Measurements from ENCODE around the gene NFAM1. TPM values are rescaled to one million over a fixed set of nuclear protein-coding genes. Genes with fewer than 3 reads are reported as not detected.

The NFAM1 gene
- total and polyA plus RNA-seq, 2 donors (not counting 3 experiments of a cell fraction or from before 2014, with no cell fraction given): not detected

- intact Hi-C loops (cut with micrococcal nuclease) (no loop called here), dilution Hi-C loops (cut with MboI; ENCODE audit: extremely low pct_ligation_motif_present, low sequenced_read_pairs) (no loop called here)
- Histone ChIP-seq H3K36me3 (ENCODE audit: control insufficient read depth in 2 of 2, extremely low read depth in 1 of 2, insufficient read depth in 2 of 2, low read length in 2 of 2) (no peaks in the 10 kb centered on the region), H3K79me2 (ENCODE audit: control insufficient read depth, insufficient read depth, low read length) (no peaks in the 10 kb centered on the region), H3K9me3 (replicated peaks; ENCODE audit: control insufficient read depth, insufficient read depth, low read length) (no peaks in the 10 kb centered on the region), H3K9me1 (replicated peaks; ENCODE audit: control insufficient read depth, extremely low read depth, insufficient read depth, low read length) (no peaks in the 10 kb centered on the region), H3K4me2 (ENCODE audit: insufficient read depth, low read length) (no peak overlapping the region), H4K20me1 (replicated peaks; ENCODE audit: control insufficient read depth, extremely low read depth, insufficient read depth, low read length) (no peaks in the 10 kb centered on the region), H3K4me3 (replicated peaks in 1 of 3; ENCODE audit: insufficient read depth in 1 of 3, low read depth in 1 of 3, low read length in 3 of 3) (no peak overlapping the region), H3K9ac (replicated peaks; ENCODE audit: extremely low read depth, insufficient read depth, low read length) (no peak overlapping the region), H2AFZ (ENCODE audit: low read depth, low read length) (no peak overlapping the region), H3K27me3 (ENCODE audit: control insufficient read depth in 2 of 2, insufficient read depth in 2 of 2, low read length in 2 of 2) (peaks cover 0 to 2% of the 10 kb centered on the region in 2 experiments), H3K4me1 (ENCODE audit: control insufficient read depth, extremely low read depth, insufficient read depth, low read length) (no peaks in the 10 kb centered on the region), H3K27ac (ENCODE audit: insufficient read depth, low read depth, low read length) (no peak overlapping the region)
- FAIRE-seq (no peak), DNase-seq (ENCODE audit: low read depth, low spot score) (no peak)
- TF ChIP-seq POLR2AphosphoS5 (IDR thresholded peaks at IDR 0.05; ENCODE audit: insufficient read depth, low read depth, low read length) (no peak), EZH2 (IDR thresholded peaks at IDR 0.05; ENCODE audit: borderline replicate concordance, low read depth, low read length, severe bottlenecking) (no peak), MYC (IDR thresholded peaks at IDR 0.05; ENCODE audit: low read depth, low read length) (no peak), POLR2A (IDR thresholded peaks at IDR 0.05; ENCODE audit: low read depth, low read length) (no peak), GATA2 (IDR thresholded peaks at IDR 0.05; ENCODE audit: insufficient read depth, insufficient read length, low read depth, low read length) (no peak), JUN (IDR thresholded peaks at IDR 0.05; ENCODE audit: borderline replicate concordance, insufficient read depth, insufficient read length, low read depth) (no peak), CTCF (IDR thresholded peaks at IDR 0.05; ENCODE audit: extremely low read depth in 1 of 2, insufficient read depth in 1 of 2, low read depth in 1 of 2, low read length in 2 of 2) (no peak), FOS (IDR thresholded peaks at IDR 0.05; ENCODE audit: borderline replicate concordance, insufficient read depth, low read length) (no peak), MAX (IDR thresholded peaks at IDR 0.05; ENCODE audit: insufficient read depth, insufficient read length) (no peak)
- ChIA-PET CTCF (interaction anchor here (0.9 kb wide), 1 partner anchor 24 kb away, joined by 3 read pairs; no protein-coding TSS in a partner anchor), POLR2A (no interaction called here)
- no TSS peak for BruUV-seq (replicated peaks)
These were observed 48.3 kb downstream of the NFAM1 start for GRCh38 chr22:42383851-42384417.

Measured in endothelial cell of umbilical vein (primary cell).